Measurements from ENCODE around the gene GTPBP6. TPM values are rescaled to one million over a fixed set of nuclear protein-coding genes. Genes with fewer than 3 reads are reported as not detected.

Gene GTPBP6
- total and polyA plus RNA-seq, 8 donors = 19.8 to 73.9 (median 43.1) TPM

DNA sequence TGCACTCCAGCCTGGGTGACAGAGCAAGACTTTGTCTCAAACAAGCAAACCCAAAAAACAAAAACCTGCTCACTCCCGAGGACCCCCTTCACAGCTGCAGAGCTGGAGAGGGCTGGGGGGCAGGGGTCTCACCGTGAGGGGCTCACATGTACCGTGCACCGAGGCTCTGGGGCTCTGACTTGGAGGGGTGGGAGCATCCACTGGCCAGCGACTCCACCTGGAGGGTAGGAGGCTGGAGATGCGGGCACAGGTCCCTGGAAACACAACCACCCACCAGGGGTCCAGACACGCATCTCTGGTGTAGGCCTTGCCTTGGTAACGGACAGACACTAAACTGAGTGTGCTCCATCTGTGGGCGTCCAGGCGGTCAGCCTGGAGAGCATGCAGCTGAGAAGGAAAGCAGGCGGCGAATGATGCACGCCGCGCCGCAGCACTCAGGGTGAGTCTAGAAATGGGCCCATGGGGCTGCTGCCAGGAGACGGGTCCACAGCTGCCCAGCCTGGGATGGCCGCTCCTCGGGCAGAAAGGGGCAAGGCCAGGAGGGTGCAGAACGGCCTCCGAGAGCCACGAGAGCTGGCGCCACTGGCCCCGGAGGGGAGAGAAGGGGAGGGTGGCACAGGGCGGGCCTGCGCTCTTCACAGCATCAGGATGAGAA, 42.0 kb upstream of the GTPBP6 start:
- DNase-seq = no peak
- Histone ChIP-seq H3K9me3 (peaks cover 8 to 35% (median 26%) of the 10 kb centered on the region in 4 donors), H3K27me3 (no peaks in the 10 kb centered on the region), H3K4me1 (no peaks in the 10 kb centered on the region), H3K27ac (no peak overlapping the region), H3K4me3 (no peak overlapping the region), H3K36me3 (peaks cover 3 to 44% (median 36%) of the 10 kb centered on the region in 4 donors)
- intact Hi-C loops (cut with DNase I; ENCODE audit: low total_unique reads) = no loop called here
- 89 to 99% (median 95%) methylated on average over 20 to 26 of the region's 26 CpGs for WGBS, 5 donors
- TF ChIP-seq POLR2AphosphoS5 (IDR thresholded peaks at IDR 0.05) (no peak), POLR2A (IDR thresholded peaks at IDR 0.05) (no peak), EP300 (IDR thresholded peaks at IDR 0.05) (no peak)
- TF ChIP-seq, protein P1, sequence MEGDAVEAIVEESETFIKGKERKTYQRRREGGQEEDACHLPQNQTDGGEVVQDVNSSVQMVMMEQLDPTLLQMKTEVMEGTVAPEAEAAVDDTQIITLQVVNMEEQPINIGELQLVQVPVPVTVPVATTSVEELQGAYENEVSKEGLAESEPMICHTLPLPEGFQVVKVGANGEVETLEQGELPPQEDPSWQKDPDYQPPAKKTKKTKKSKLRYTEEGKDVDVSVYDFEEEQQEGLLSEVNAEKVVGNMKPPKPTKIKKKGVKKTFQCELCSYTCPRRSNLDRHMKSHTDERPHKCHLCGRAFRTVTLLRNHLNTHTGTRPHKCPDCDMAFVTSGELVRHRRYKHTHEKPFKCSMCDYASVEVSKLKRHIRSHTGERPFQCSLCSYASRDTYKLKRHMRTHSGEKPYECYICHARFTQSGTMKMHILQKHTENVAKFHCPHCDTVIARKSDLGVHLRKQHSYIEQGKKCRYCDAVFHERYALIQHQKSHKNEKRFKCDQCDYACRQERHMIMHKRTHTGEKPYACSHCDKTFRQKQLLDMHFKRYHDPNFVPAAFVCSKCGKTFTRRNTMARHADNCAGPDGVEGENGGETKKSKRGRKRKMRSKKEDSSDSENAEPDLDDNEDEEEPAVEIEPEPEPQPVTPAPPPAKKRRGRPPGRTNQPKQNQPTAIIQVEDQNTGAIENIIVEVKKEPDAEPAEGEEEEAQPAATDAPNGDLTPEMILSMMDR (IDR thresholded peaks at IDR 0.05) = no peak

DNA sequence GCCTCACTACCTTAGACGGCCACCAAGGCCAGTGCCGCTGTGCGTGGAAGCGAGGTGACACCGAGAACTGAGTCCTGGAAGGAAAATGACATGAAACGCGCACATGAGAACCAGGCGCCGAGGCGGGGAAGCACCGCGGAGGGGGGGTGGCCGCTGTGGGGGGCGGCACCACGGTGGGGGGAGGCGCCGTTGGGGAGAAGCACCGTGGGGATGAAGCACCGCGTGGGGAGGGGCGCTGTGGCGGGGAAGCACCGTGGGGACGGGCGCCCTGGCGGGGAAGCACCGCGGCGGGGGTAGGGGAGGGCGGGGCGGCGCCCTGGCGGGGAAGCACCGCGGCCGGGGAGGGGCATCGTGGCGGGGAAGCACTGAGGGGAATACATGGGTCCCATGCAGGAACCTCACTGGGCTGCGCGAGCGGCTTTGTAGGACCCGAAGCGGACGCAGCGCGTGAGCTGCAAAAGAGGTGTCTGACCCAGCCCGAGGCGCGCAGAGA, 40.1 kb upstream of the GTPBP6 start:
- no peak for DNase-seq
- TF ChIP-seq POLR2AphosphoS5 (IDR thresholded peaks at IDR 0.05) (no peak), EP300 (IDR thresholded peaks at IDR 0.05) (no peak), POLR2A (IDR thresholded peaks at IDR 0.05) (no peak)
- TF ChIP-seq, protein P1 (IDR thresholded peaks at IDR 0.05) = no peak
- H3K36me3 ChIP-seq = peaks cover 3 to 47% (median 39%) of the 10 kb centered on the region in 4 donors

DNA sequence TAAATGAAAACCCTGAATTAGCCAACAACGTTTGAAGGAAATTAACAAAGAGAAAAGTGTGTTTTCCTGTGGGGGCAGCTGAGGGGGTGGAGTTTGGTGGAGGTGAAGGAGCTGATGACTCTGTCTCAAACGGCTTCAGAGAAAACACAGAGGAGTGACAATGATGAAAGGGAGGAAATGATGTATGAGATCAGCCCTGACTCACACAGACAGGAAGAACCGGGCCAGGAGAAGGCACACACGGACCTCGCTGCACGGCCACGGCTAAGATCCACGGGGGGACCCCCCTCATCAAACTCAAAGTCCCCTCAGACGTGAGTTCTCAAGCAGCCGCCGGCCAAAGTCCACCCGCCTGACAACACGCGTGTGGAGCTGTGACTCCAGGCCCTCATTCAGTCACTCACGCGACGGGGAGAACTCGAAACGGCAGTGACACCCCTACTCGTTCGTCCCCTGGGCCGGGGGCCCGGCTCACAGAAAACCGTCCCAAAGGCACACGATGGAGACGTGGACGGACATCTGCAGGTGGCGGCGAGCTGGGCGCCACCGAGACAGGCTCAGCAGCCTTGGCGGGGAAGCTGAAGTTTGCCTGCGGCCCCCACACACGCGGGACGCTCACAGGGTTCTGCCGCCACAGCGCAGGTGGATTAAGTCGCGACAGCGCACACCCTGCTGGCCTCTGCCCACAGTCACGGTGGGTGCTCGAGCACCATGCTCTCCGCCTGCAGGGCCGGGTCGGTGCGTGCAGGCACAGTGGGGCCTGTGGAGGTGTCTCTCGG, 39.3 kb upstream of the GTPBP6 start:
- no peak for DNase-seq
- intact Hi-C loops (cut with DNase I; ENCODE audit: low total_unique reads) = no loop called here
- Histone ChIP-seq H3K27me3 (no peaks in the 10 kb centered on the region), H3K36me3 (peaks cover 3 to 47% (median 39%) of the 10 kb centered on the region in 4 donors), H3K9me3 (peaks cover 8 to 35% (median 26%) of the 10 kb centered on the region in 4 donors), H3K4me1 (no peaks in the 10 kb centered on the region), H3K27ac (no peak overlapping the region), H3K4me3 (no peak overlapping the region)
- WGBS, 5 donors = 87 to 93% (median 91%) methylated on average over 41 to 48 of the region's 48 CpGs
- TF ChIP-seq POLR2A (IDR thresholded peaks at IDR 0.05) (no peak), EP300 (IDR thresholded peaks at IDR 0.05) (no peak), POLR2AphosphoS5 (IDR thresholded peaks at IDR 0.05) (no peak)
- TF ChIP-seq, protein P1 (IDR thresholded peaks at IDR 0.05) = no peak

More for the DNA sequence above, 40.1 kb upstream of the GTPBP6 start:
- H3K4me3 ChIP-seq = no peak overlapping the region
- peaks cover 8 to 35% (median 26%) of the 10 kb centered on the region in 4 donors for H3K9me3 ChIP-seq
- no peaks in the 10 kb centered on the region for H3K27me3 ChIP-seq
- intact Hi-C loops (cut with DNase I; ENCODE audit: low total_unique reads) = no loop called here
- no peaks in the 10 kb centered on the region for H3K4me1 ChIP-seq
- WGBS, 5 donors = 92 to 95% (median 93%) methylated on average over 26 to 49 of the region's 49 CpGs
- no peak overlapping the region for H3K27ac ChIP-seq

DNA sequence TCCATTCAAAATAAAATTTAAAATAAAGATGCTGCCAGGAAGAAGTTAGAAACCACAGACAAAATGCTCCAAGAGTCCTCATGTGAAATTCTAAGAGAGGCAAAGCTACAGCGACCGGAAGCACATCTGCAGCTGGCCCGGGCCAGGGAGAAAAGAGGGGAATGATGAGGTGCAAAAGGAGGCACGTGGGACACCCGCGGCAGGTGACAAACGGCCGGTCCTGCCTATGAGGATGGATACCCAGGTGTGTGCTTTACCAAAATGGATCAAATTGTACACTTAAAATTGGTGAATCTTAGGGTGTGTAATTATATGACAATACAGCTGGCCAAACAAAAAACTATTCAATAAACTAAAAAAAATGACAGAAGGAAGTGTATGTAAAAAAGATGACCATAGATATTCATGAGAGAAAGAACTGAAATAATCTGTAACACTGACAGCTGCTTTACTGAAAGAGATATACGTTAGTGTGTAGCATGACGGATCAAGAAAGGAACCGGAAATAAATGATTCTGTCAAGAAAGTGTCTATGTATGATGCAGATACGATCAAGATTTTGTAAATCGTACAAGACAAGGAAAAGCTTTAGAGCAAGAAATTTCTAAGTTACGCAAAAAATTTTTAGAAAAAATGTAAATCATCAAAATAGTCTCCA, 38.6 kb upstream of the GTPBP6 start:
- Histone ChIP-seq H3K27ac (no peak overlapping the region), H3K4me3 (no peak overlapping the region), H3K4me1 (no peaks in the 10 kb centered on the region), H3K9me3 (peaks cover 8 to 35% (median 26%) of the 10 kb centered on the region in 4 donors), H3K36me3 (peaks cover 3 to 52% (median 41%) of the 10 kb centered on the region in 4 donors), H3K27me3 (no peaks in the 10 kb centered on the region)
- TF ChIP-seq POLR2A (IDR thresholded peaks at IDR 0.05) (no peak), POLR2AphosphoS5 (IDR thresholded peaks at IDR 0.05) (no peak), EP300 (IDR thresholded peaks at IDR 0.05) (no peak)
- TF ChIP-seq, protein P1 (IDR thresholded peaks at IDR 0.05) = no peak
- 81 to 95% (median 92%) methylated on average over 14 of the region's 14 CpGs for WGBS, 5 donors
- DNase-seq = no peak
- intact Hi-C loops (cut with DNase I; ENCODE audit: low total_unique reads) = no loop called here
